A549 treated with CORT108297 at 1 μM for 4 hours (cell line): ENCODE results near the gene FGF1. TPM values are rescaled to one million over a fixed set of nuclear protein-coding genes. Genes with fewer than 3 reads are reported as not detected.

Experiments used
- total RNA-seq: library from RNA; stranded (reverse); fragments of 200-300 nt; extraction: Qiagen RNA extraction; gene quantifications from 5 replicates; pipeline ENCODE4 v1.2.3, GENCODE V29; 2022

The FGF1 gene
- total RNA-seq: 0.32 to 0.82 TPM (median 0.34 TPM) in 5 replicates

DNA sequence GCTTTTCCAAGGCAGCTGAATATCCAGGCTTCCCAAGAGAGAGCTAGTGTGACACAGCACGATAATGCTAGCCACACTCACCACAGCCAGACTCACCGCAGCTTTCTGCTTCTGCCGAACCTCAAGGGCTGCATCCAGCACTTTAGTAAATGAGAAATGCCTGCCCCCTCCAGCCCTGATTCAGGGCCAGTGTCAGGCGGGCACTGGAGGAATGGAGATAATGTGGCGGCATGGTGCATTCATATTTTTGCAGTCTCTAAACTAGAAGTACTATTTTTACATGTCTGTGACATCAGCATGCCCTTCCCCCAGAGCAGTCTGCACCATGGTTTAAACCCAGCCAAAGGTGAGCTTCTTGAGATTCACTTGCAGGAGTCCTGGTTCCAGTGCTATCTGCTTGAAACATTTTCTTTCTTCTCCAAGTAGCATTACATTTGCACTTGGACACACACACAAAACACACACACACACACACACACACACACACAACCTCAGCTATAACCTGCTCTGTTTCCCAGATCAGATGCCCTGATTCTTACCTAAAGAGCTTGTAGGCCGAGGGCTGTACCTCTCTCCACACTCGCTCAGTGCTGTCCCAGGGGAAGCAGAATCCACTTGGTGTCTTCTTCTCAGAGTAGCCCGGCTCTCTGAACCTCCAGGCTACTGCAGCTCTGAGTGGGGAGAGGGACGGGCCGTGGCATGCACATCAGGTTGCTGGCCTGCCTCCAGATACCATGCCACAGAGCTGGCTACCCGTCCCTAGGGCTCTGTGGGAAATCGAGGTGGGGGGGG lies at the start of gene FGF1:
TSS of gene FGF1 (minus strand) at position 673 of the 792 bp plus-strand sequence. CDS start 71,963 bp downstream, outside the sequence.

Other genes with a start within 250 kb of the FGF1 start
- 7.2 to 9.4 TPM (median 8.0 TPM) in 5 replicates for gene ARHGAP26, start 84.3 kb upstream of the FGF1 start, total RNA-seq